H1 (cell line): ENCODE measurements around the gene STX11. TPM values are rescaled to one million over a fixed set of nuclear protein-coding genes. Genes with fewer than 3 reads are reported as not detected.

Experiments used
- CTCF ChIA-PET: fragments of 300-600 bp; sonication (Branson Sonifier 250); formaldehyde crosslinking; loops from one replicate; lab custom pipeline; 2021; ENCODE audit not compliant: partially characterized antibody; lab: Charles Lee
- POLR2A ChIA-PET: fragments of 300-600 bp; sonication (Branson Sonifier 250); formaldehyde crosslinking; loops from one replicate; lab custom pipeline; 2021; ENCODE audit warnings: inconsistent platforms; ENCODE audit not compliant: partially characterized antibody; lab: Charles Lee
- DNase-seq, 2 experiments: peaks; one replicate each; pipeline versions ENCODE4 v3.0.0 to v3.0.0-alpha.2; 2010 to 2022; ENCODE audit warnings: low spot score in 2 of 2, low read depth in 1 of 2, mixed read lengths in 1 of 2
- FAIRE-seq: peaks from 2 replicates; lab custom pipeline; 2011; peaks lifted over from hg19 to GRCh38; lab: Jason Lieb, UNC
- H2AFZ ChIP-seq: 2 replicates; pipeline ENCODE4 v1.8.1; 2012; ENCODE audit warnings: low read length, inconsistent platforms
- H2AK5ac ChIP-seq: 2 replicates; pipeline ENCODE4 v1.6.1; 2013; ENCODE audit warnings: low read depth, low read length
- H2BK120ac ChIP-seq: replicated peaks from 2 replicates; pipeline ENCODE3; 2013; ENCODE audit warnings: low read depth, low read length, inconsistent platforms
- H2BK12ac ChIP-seq: 2 replicates; pipeline ENCODE4 v1.6.1; 2013; ENCODE audit warnings: low read depth, low read length
- H2BK15ac ChIP-seq: 2 replicates; pipeline ENCODE4 v1.6.1; 2013; ENCODE audit warnings: low read length
- H2BK20ac ChIP-seq: 2 replicates; pipeline ENCODE4 v1.6.1; 2013; ENCODE audit warnings: low read length
- H2BK5ac ChIP-seq: 2 replicates; pipeline ENCODE4 v1.6.1; 2013; ENCODE audit warnings: low read depth, low read length
- H3K14ac ChIP-seq: 2 replicates; pipeline ENCODE4 v1.6.1; 2013; ENCODE audit warnings: inconsistent platforms; ENCODE audit not compliant: insufficient read length
- H3K18ac ChIP-seq: 2 replicates; pipeline ENCODE4 v1.6.1; 2013; ENCODE audit warnings: low read length; ENCODE audit errors: extremely low read depth
- H3K23ac ChIP-seq: 2 replicates; pipeline ENCODE4 v1.6.1; 2013; ENCODE audit warnings: inconsistent platforms; ENCODE audit not compliant: insufficient read length
- H3K23me2 ChIP-seq: 2 replicates; pipeline ENCODE4 v1.6.1; 2013; ENCODE audit warnings: low read depth, low read length
- H3K27ac ChIP-seq: 2 replicates; pipeline ENCODE4 v1.6.1; 2011; ENCODE audit warnings: low read depth, low read length, inconsistent platforms
- H3K27me3 ChIP-seq, 4 experiments: replicated peaks in 1 of 4; 1 replicate in 1 of 4; 2 replicates in 3 of 4; pipeline versions ENCODE4 v1.6.1 to v1.8.1; 2011 to 2013; ENCODE audit warnings: low read length in 3 of 4, mild to moderate bottlenecking in 3 of 4, inconsistent platforms in 2 of 4, mixed read lengths in 2 of 4, moderate library complexity in 1 of 4; ENCODE audit not compliant: control insufficient read depth in 3 of 4, insufficient read depth in 3 of 4; ENCODE audit errors: extremely low read depth in 1 of 4
- H3K36me3 ChIP-seq, 4 experiments: 2 replicates each; pipeline versions ENCODE4 v1.6.1 to v1.8.1; 2011 to 2013; ENCODE audit warnings: mild to moderate bottlenecking in 4 of 4, low read length in 3 of 4, moderate library complexity in 2 of 4, control low read depth in 1 of 4, inconsistent platforms in 1 of 4; ENCODE audit not compliant: insufficient read depth in 4 of 4, control insufficient read depth in 2 of 4
- H3K4ac ChIP-seq: replicated peaks from 2 replicates; pipeline ENCODE3; 2013; ENCODE audit warnings: low read length, low read depth, mixed read lengths, inconsistent platforms; ENCODE audit not compliant: insufficient read length
- H3K4me1 ChIP-seq, 4 experiments: replicated peaks in 1 of 4; 1 replicate in 1 of 4; 2 replicates in 3 of 4; pipeline versions ENCODE4 v1.6.1 to v1.8.1; 2011 to 2013; ENCODE audit warnings: low read length in 3 of 4, inconsistent platforms in 2 of 4, mixed read lengths in 1 of 4; ENCODE audit not compliant: insufficient read depth in 4 of 4, control insufficient read depth in 3 of 4
- H3K4me2 ChIP-seq, 2 experiments: 2 replicates each; pipeline versions ENCODE4 v1.6.1 to v1.8.1; 2011 to 2013; ENCODE audit warnings: low read depth in 2 of 2, low read length in 2 of 2, control low read depth in 1 of 2, inconsistent platforms in 1 of 2, mild to moderate bottlenecking in 1 of 2; ENCODE audit not compliant: insufficient read depth in 1 of 2
- H3K4me3 ChIP-seq, 4 experiments: fragments of 200-600, 300-600 bp in 1 of 4; sonication (generic), shearing (Covaris generic), sonication (Bioruptor Twin) in 1 of 4; 2 replicates each; pipeline versions ENCODE4 v1.5.1 to v1.8.1; 2011 to 2016; ENCODE audit warnings: low read length in 4 of 4, low read depth in 3 of 4, control low read depth in 2 of 4, inconsistent platforms in 2 of 4, mild to moderate bottlenecking in 2 of 4, mixed read lengths in 1 of 4, moderate library complexity in 1 of 4; ENCODE audit not compliant: insufficient read depth in 2 of 4; ENCODE audit errors: extremely low read depth in 1 of 4
- H3K56ac ChIP-seq: replicated peaks from 2 replicates; pipeline ENCODE3; 2013; ENCODE audit warnings: low read depth, mild to moderate bottlenecking, mixed read lengths, low read length, inconsistent platforms; ENCODE audit not compliant: insufficient read length
- H3K79me1 ChIP-seq: 2 replicates; pipeline ENCODE4 v1.6.1; 2013; ENCODE audit warnings: low read depth, low read length, control low read depth
- H3K79me2 ChIP-seq, 2 experiments: 2 replicates each; pipeline versions ENCODE4 v1.6.1 to v1.8.1; 2012 to 2013; ENCODE audit warnings: low read length in 2 of 2, mild to moderate bottlenecking in 2 of 2, inconsistent platforms in 1 of 2; ENCODE audit not compliant: insufficient read depth in 2 of 2, control insufficient read depth in 1 of 2
- H3K9ac ChIP-seq, 4 experiments: replicated peaks in 1 of 4; 1 replicate in 1 of 4; 2 replicates in 3 of 4; pipeline versions ENCODE4 v1.6.1 to v1.8.1; 2011 to 2013; ENCODE audit warnings: low read depth in 3 of 4, low read length in 3 of 4, control low read depth in 2 of 4, mild to moderate bottlenecking in 2 of 4, moderate library complexity in 2 of 4, inconsistent platforms in 1 of 4; ENCODE audit errors: extremely low read depth in 1 of 4
- H3K9me3 ChIP-seq, 2 experiments: 2 replicates each; pipeline versions ENCODE4 v1.6.1 to v1.8.1; 2012 to 2013; ENCODE audit warnings: mild to moderate bottlenecking in 2 of 2, moderate library complexity in 2 of 2, control low read depth in 1 of 2, inconsistent platforms in 1 of 2, low read depth in 1 of 2, low read length in 1 of 2, mixed read lengths in 1 of 2; ENCODE audit not compliant: insufficient read depth in 2 of 2
- H4K20me1 ChIP-seq, 2 experiments: replicated peaks in 1 of 2; 2 replicates each; pipeline versions ENCODE3 to v1.8.1; 2011 to 2013; ENCODE audit warnings: inconsistent platforms in 2 of 2, low read length in 2 of 2, mild to moderate bottlenecking in 1 of 2; ENCODE audit not compliant: insufficient read depth in 2 of 2, control insufficient read depth in 1 of 2
- H4K5ac ChIP-seq: 2 replicates; pipeline ENCODE4 v1.6.1; 2013; ENCODE audit warnings: low read length, low read depth, mixed read lengths, inconsistent platforms; ENCODE audit not compliant: insufficient read length
- H4K8ac ChIP-seq: 2 replicates; pipeline ENCODE4 v1.8.0; 2013; ENCODE audit warnings: mild to moderate bottlenecking, moderate library complexity, low read length, inconsistent platforms; ENCODE audit not compliant: insufficient read depth; ENCODE audit errors: extremely low read depth
- H4K91ac ChIP-seq: replicated peaks from 2 replicates; pipeline ENCODE3; 2013; ENCODE audit warnings: low read length, mixed read lengths, inconsistent platforms; ENCODE audit not compliant: insufficient read length
- CBX8 ChIP-seq: fragments of 300-800, 300-1000 bp; sonication (generic); IDR thresholded peaks from 2 replicates; pipeline ENCODE4 v1.7.1; 2016; ENCODE audit warnings: low read depth, low read length, borderline replicate concordance
- EGR1 ChIP-seq: IDR thresholded peaks from 2 replicates; pipeline ENCODE4 v1.6.1; 2011; ENCODE audit warnings: low read depth, low read length, borderline replicate concordance
- EZH2 ChIP-seq: fragments of 200-600 bp; sonication (generic); IDR thresholded peaks from 2 replicates; pipeline ENCODE4 v1.7.1; 2012; ENCODE audit warnings: low read depth, mild to moderate bottlenecking, moderate library complexity, low read length, inconsistent platforms; ENCODE audit not compliant: severe bottlenecking
- HDAC2 ChIP-seq, 2 experiments: fragments of 300-600 bp in 1 of 2; sonication (generic) in 1 of 2; IDR thresholded peaks; 2 replicates each; pipeline ENCODE4 v1.6.1; 2011 to 2012; ENCODE audit warnings: low read depth in 2 of 2, low read length in 2 of 2, mild to moderate bottlenecking in 2 of 2, moderate library complexity in 2 of 2, borderline replicate concordance in 1 of 2, inconsistent platforms in 1 of 2
- JUN ChIP-seq: IDR thresholded peaks from 2 replicates; pipeline ENCODE4 v1.6.1; 2011; ENCODE audit warnings: low read depth, mild to moderate bottlenecking, improper control_type of control experiment, low read length
- MAFK ChIP-seq: IDR thresholded peaks from 2 replicates; pipeline ENCODE4 v1.6.1; 2012; ENCODE audit warnings: low read depth, mild to moderate bottlenecking, improper control_type of control experiment, low read length
- MAX ChIP-seq: IDR thresholded peaks from 2 replicates; pipeline ENCODE4 v1.6.1; 2012; ENCODE audit warnings: inconsistent platforms
- SIN3A ChIP-seq, 2 experiments: IDR thresholded peaks in 1 of 2; conservative IDR thresholded peaks in 1 of 2; 2 replicates each; pipeline ENCODE4 v1.6.1; 2011 to 2012; ENCODE audit warnings: low read length in 2 of 2, improper control_type of control experiment in 1 of 2, low read depth in 1 of 2, mild to moderate bottlenecking in 1 of 2
- SIX5 ChIP-seq: IDR thresholded peaks from 2 replicates; pipeline ENCODE4 v1.6.1; 2011; ENCODE audit warnings: mild to moderate bottlenecking, low read depth, low read length
- SP1 ChIP-seq: IDR thresholded peaks from 2 replicates; pipeline ENCODE4 v1.6.1; 2011; ENCODE audit warnings: low read depth, low read length
- SUZ12 ChIP-seq: fragments of 200-600 bp; sonication (generic); IDR thresholded peaks from 2 replicates; pipeline ENCODE4 v1.6.1; 2012; ENCODE audit warnings: mild to moderate bottlenecking, inconsistent platforms, low read length, moderate library complexity, mixed read lengths
- TAF7 ChIP-seq: optimal IDR thresholded peaks from 2 replicates; pipeline ENCODE3; 2011; ENCODE audit warnings: low read depth, mild to moderate bottlenecking, inconsistent platforms, low read length, moderate library complexity, borderline replicate concordance
- WGBS, 2 experiments: shearing (Covaris generic) in 1 of 2; methylation state at CpG; one replicate each; pipeline versions ENCODE4 v1.1.6 to v1.1.7; 2013 to 2015; ENCODE audit warnings: low lambda C conversion rate in 2 of 2, mixed read lengths in 2 of 2, inconsistent platforms in 1 of 2, low coverage in 1 of 2, missing lambda C conversion rate in 1 of 2; ENCODE audit not compliant: insufficient replicate concordance in 2 of 2, insufficient coverage in 1 of 2, insufficient read length in 1 of 2; ENCODE audit errors: extremely low coverage in 1 of 2, missing lambda C conversion rate in 1 of 2; 5-methylcytosine and 5-hydroxymethylcytosine counted together
- polyA plus RNA-seq, 7 experiments: library from polyadenylated mRNA; depleted of rRNA in 3 of 7; stranded (reverse) in 5 of 7; unstranded in 2 of 7; fragments of >200 nt in 5 of 7; fragments of 200-250 nt in 2 of 7; gene quantifications; 1 replicate in 5 of 7; 2 replicates in 1 of 7; 4 replicates in 1 of 7; pipeline versions ENCODE4 v1.2.1 to v1.2.3, GENCODE V29; 2011 to 2013; ENCODE audit warnings: missing spikeins in 2 of 7, mixed read lengths in 2 of 7
- total RNA-seq: library from RNA; stranded (reverse); fragmentation: NEBNext Ultra II Directional; extraction: Animal tissue kit (Norgen Biotek cat#: 25700); gene quantifications from 2 replicates; pipeline ENCODE4 v1.2.1, GENCODE V29; 2021

STX11 gene
- total and polyA plus RNA-seq, 2 of the 8 experiments (the other 6 are each of a cell fraction or from before 2014, with no cell fraction given), result 0.15 to 0.34 TPM

GRCh38 chr6:144162977-144163376 is 12.7 kb downstream of the STX11 start:
- no peaks in the 10 kb centered on the region for H3K36me3 ChIP-seq
- no peak for FAIRE-seq
- POLR2A ChIA-PET, result no interaction called here
- WGBS, 2 experiments, result 91% methylated on average over 7 of the region's 7 CpGs; no CpG with 5 or more reads in 1 of the 2 experiments
- H3K18ac ChIP-seq, result no peak overlapping the region
- H2BK12ac ChIP-seq, result no peak overlapping the region
- H2AK5ac ChIP-seq, result no peak overlapping the region
- no peak overlapping the region for H4K5ac ChIP-seq
- H3K4me1 ChIP-seq, result no peaks in the 10 kb centered on the region
- H3K4me2 ChIP-seq, result no peak overlapping the region
- H2BK15ac ChIP-seq, result no peak overlapping the region
- H3K79me1 ChIP-seq, result no peaks in the 10 kb centered on the region
- TF ChIP-seq EZH2 (no peak), TAF7 (no peak), SIN3A (conservative IDR thresholded peaks at IDR 0.05 in 1 of 2, IDR thresholded peaks at IDR 0.05 in 1 of 2; ENCODE audit: low read depth in 1 of 2, low read length in 2 of 2) (no peak), EGR1 (no peak), MAX (no peak), SP1 (no peak), JUN (no peak), SIX5 (no peak), SUZ12 (no peak), MAFK (no peak), CBX8 (no peak), HDAC2 (IDR thresholded peaks at IDR 0.05; ENCODE audit: borderline replicate concordance in 1 of 2, low read depth in 2 of 2, low read length in 2 of 2) (no peak)
- no peaks in the 10 kb centered on the region for H3K9me3 ChIP-seq
- H3K4ac ChIP-seq, result no peak overlapping the region
- H4K91ac ChIP-seq, result no peak overlapping the region
- H3K4me3 ChIP-seq, result no peak overlapping the region
- no peak overlapping the region for H3K9ac ChIP-seq
- no peak overlapping the region for H3K23ac ChIP-seq
- H4K8ac ChIP-seq, result no peak overlapping the region
- no peaks in the 10 kb centered on the region for H3K79me2 ChIP-seq
- no peak for DNase-seq
- no peak overlapping the region for H3K14ac ChIP-seq
- H2BK5ac ChIP-seq, result no peak overlapping the region
- no peaks in the 10 kb centered on the region for H3K23me2 ChIP-seq
- CTCF ChIA-PET, result no interaction called here
- H4K20me1 ChIP-seq, result no peaks in the 10 kb centered on the region
- no peak overlapping the region for H3K27ac ChIP-seq
- no peak overlapping the region for H3K56ac ChIP-seq
- H3K27me3 ChIP-seq, result no peaks in the 10 kb centered on the region
- H2AFZ ChIP-seq, result no peak overlapping the region
- no peak overlapping the region for H2BK120ac ChIP-seq
- no peak overlapping the region for H2BK20ac ChIP-seq
